ENCODE data around the gene TRERF1. TPM values are rescaled to one million over a fixed set of nuclear protein-coding genes. Genes with fewer than 3 reads are reported as not detected.

The TRERF1 gene
- total RNA-seq, 2 donors from 2014 or later, result 33.2 to 35.3 TPM

DNA sequence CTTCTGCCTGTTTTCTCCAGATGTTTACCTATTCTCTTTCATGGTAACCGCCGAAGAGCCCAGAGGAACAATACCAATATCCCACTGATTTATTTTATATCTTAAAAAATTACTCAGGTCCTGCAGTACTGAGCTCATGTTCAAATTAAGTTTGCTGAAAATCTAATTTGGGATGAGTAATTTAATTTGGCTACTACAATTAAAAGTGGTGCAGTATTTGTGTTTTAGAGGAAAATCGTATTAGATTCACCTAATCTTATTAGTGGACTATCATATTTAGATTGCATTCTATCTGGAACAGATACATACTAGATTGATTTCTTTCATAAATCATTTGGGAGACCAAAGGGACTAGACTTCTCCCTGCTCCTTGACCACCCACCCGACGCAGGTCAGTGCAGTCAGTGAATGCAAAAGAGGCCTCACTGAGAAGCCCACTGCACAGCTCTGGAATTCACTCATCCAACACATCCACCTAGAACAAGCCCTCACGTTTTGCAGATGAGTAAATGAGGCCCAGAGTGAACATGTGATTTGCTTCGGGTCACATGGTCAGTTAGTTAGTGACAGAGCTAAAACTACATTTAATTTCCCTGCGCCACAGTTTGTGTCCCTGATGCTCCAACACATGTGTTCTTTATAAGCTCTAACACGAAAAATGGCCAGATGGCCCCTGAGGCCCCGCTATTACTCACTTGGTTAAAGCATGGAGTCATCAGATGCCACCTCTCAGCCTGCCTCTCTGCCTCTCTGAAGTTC is 101.8 kb downstream of the TRERF1 start:
- no peak overlapping the region for H3K4me3 Mint-ChIP-seq
- H3K9me3 Mint-ChIP-seq, result no peaks in the 10 kb centered on the region
- H3K27me3 Mint-ChIP-seq, result no peaks in the 10 kb centered on the region
- peak overlapping the region; percentile 2 to 14 for H3K27ac Mint-ChIP-seq
- H3K4me1 Mint-ChIP-seq (ENCODE audit: low read depth in 2 of 2), result peaks cover 35 to 45% of the 10 kb centered on the region in 2 donors
- no peak for DNase-seq (ENCODE audit: low spot score)
- no peak for ATAC-seq
- H3K36me3 Mint-ChIP-seq, result peaks cover under 1% of the 10 kb centered on the region

DNA sequence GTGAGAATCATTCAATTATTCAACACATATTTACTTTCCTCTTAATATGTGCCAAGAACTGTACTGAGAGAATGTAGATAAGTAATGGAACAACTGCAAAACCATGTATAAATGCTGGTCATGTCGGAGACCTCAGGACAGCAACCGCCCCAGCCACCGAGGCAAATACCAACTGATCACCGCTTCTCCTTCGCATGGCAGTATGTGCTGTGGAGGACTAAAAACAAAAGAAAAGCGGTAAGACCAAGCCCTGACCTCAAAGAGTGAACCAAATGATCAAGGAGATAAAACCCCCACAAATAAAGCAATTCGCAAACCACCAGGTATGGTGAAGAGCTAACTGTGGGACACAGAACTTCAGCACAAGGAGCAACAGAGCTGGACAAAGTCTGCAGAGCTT is 104.3 kb downstream of the TRERF1 start:
- Mint-ChIP-seq H3K27me3 (no peaks in the 10 kb centered on the region), H3K4me1 (ENCODE audit: low read depth in 2 of 2) (peaks cover 55 to 67% of the 10 kb centered on the region in 2 donors), H3K36me3 (peaks cover 6% of the 10 kb centered on the region), H3K27ac (peak overlapping the region; percentile 87 to 94), H3K9me3 (no peaks in the 10 kb centered on the region), H3K4me3 (peak overlapping the region; percentile 18)
- no peak for ATAC-seq
- DNase-seq (ENCODE audit: low spot score), result no peak

DNA sequence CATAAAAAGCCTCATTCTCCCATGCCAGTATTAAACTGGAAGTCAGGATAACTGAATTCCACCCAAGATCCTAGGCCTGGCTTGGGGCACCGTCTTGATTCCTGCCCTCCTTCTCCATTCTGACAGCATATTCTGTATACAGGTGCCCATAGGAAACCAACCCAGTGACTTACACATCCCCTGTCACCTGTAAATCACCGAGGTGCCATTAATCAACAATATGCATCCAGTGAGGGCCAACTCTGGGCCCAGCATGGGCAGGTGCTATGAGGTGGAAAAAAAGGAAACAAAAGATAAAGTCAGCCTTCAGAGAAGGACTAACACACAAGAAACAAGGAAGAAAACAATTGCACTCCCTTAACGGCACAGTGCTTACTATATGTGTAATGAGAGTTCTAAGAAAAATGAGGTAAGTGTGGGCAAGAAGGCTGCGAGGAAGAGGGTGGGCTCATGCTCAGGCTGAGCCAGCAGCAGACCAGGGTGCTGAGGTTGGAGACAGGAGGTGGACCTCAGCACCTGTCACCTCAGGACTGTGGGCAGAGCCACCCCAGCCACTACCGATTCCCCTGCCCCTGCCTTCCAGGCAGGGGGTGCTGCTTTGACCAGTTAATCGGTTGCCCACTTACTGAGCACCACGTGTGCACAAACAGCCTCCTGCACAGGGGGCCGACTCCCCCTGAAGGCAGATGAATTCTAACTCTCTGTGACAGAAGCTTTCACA is 105.9 kb downstream of the TRERF1 start:
- Mint-ChIP-seq H3K4me3 (peak overlapping the region; percentile 87), H3K9me3 (no peaks in the 10 kb centered on the region), H3K36me3 (peaks cover 6% of the 10 kb centered on the region), H3K4me1 (ENCODE audit: low read depth in 2 of 2) (peaks cover 53 to 71% of the 10 kb centered on the region in 2 donors), H3K27ac (peak overlapping the region; percentile 87 to 94), H3K27me3 (no peaks in the 10 kb centered on the region)
- DNase-seq (ENCODE audit: low spot score) (peak; percentile 77), ATAC-seq (peak; percentile 90 to 96)

DNA sequence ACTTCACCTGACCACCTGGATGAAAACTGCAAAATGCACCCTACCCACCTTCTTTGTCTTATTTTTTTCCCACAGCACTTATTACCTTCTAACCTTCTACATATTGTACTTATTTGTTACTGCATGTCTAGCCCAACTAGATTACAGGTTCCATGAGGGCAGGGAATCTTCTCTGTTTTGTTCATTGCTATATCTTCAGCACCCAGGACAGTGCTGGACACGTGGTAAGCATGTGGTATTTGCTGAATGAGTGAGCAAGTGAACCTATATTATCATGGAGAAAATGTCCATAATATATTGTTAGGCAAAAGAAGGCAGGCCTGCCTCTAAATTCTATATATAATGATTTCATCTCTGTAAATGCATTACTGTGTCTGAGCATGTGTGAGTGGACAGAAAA is 107.0 kb downstream of the TRERF1 start:
- Mint-ChIP-seq H3K4me3 (peak overlapping the region; percentile 87), H3K36me3 (peaks cover 6% of the 10 kb centered on the region), H3K4me1 (ENCODE audit: low read depth in 2 of 2) (peaks cover 55 to 71% of the 10 kb centered on the region in 2 donors), H3K27me3 (no peaks in the 10 kb centered on the region), H3K27ac (peak overlapping the region; percentile 87 to 94), H3K9me3 (no peaks in the 10 kb centered on the region)
- no peak for ATAC-seq
- no peak for DNase-seq (ENCODE audit: low spot score)

DNA sequence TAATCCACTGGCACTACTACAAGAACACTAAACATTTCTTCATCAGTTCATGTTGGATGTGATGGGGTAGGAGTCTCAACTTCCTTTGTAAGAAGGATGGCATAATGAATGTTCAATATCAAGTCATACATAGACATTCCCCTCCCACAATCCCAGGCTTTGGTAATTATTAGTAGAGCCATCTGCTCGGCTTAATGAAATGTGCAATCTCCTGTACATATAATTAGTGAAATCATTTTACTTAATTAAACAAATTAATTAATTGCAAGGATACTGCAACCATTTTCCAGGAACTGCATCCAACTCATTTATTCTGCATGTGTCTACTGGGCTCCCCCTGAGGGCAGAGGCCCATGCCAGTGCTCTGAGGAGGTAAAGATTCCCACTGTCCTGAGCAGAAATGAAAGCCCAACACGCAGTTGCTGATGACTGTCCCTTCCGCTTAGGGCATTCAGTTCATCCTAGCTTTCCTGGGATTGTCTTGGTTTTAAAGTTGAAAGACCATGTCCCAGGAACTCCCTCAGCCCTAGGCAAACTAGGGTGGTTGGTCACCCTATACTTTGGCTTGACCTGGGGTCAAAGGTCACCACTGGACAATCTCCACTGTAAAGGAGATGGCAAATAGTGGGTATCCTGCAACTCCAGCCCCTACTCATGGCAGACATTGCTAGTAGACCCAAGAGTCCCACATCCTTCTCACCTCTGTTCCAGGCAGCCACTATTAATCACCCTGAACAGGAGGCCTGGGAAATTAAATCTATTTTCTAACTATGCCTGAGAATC is 109.8 kb downstream of the TRERF1 start:
- Mint-ChIP-seq H3K4me1 (ENCODE audit: low read depth in 2 of 2) (peaks cover 62 to 81% of the 10 kb centered on the region in 2 donors), H3K36me3 (peaks cover 6% of the 10 kb centered on the region), H3K27me3 (no peaks in the 10 kb centered on the region), H3K4me3 (no peak overlapping the region), H3K27ac (peak overlapping the region in 1 of 2 donors; percentile 44), H3K9me3 (no peaks in the 10 kb centered on the region)
- DNase-seq (ENCODE audit: low spot score), result no peak
- no peak for ATAC-seq

DNA sequence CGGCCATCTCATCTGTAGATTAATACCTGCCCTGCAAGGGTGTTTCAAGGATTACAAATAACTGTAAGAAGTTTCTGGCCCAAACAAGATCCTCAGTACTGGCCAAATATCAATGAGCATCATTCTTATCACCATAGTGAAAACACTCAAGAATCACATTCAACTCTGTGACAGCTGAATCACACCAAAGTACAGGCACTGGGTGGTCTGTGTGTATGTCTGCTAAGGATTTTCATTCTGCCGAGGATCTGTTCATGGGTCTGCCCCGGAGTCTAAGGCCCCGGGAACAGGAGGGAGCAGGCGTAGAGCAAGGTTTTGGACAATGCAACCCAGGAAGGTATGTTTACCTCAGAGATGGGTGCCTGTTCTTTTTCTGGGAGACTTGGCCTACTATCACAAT is 110.5 kb downstream of the TRERF1 start:
- H3K27me3 Mint-ChIP-seq, result no peaks in the 10 kb centered on the region
- no peaks in the 10 kb centered on the region for H3K9me3 Mint-ChIP-seq
- peaks cover 63 to 75% of the 10 kb centered on the region in 2 donors for H3K4me1 Mint-ChIP-seq (ENCODE audit: low read depth in 2 of 2)
- DNase-seq (ENCODE audit: low spot score) (no peak), ATAC-seq (no peak)
- H3K27ac Mint-ChIP-seq, result peak overlapping the region; percentile 15 to 47
- H3K4me3 Mint-ChIP-seq, result peak overlapping the region; percentile 48
- H3K36me3 Mint-ChIP-seq, result peaks cover 6% of the 10 kb centered on the region

DNA sequence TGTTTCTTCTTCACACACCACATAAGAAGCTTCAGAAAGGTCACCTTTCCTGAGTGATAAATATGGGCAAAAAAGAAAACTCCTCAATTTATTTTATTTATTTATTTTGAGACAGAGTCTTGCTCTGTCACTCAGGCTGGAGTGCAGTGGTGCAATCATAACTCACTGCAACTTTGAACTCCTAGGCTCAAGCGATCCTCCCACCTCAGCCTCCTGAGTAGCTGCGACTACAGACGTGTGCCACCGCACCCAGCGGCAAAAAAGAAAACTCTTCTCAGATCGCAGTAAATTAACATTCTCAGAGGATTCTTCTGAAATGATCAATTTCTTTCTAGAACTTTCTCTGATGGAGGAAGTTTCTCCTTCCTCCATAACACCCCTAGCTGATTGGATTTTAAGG is 111.2 kb downstream of the TRERF1 start:
- peak overlapping the region; percentile 36 for H3K4me3 Mint-ChIP-seq
- H3K27ac Mint-ChIP-seq, result peak overlapping the region; percentile 15 to 47
- DNase-seq (ENCODE audit: low spot score) (no peak), ATAC-seq (no peak)
- H3K9me3 Mint-ChIP-seq, result no peaks in the 10 kb centered on the region
- peaks cover 6% of the 10 kb centered on the region for H3K36me3 Mint-ChIP-seq
- H3K27me3 Mint-ChIP-seq, result no peaks in the 10 kb centered on the region
- peaks cover 63 to 74% of the 10 kb centered on the region in 2 donors for H3K4me1 Mint-ChIP-seq (ENCODE audit: low read depth in 2 of 2)

DNA sequence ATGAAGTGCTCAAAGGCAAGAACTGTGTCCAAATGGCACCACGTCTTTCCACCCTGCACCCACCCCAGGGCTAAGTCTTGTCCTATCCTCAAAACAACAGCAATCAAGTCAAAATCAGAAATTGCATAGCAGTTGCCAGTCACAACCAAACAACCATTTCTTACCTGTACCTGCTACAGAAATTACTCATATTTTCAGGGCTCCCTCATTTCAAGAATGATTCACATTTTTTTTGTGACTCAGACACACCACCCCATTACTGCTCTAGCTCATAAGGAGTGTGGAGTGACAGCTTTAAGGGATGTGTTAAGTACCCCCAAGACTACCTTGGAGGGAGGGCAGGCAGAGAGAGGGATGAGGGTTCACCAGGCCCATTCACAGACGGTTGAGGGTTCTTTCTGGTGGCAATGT is 111.7 kb downstream of the TRERF1 start:
- Mint-ChIP-seq H3K4me1 (ENCODE audit: low read depth in 2 of 2) (peaks cover 60 to 70% of the 10 kb centered on the region in 2 donors), H3K4me3 (peak overlapping the region; percentile 36), H3K27ac (peak overlapping the region; percentile 15 to 47), H3K36me3 (peaks cover 6% of the 10 kb centered on the region), H3K9me3 (no peaks in the 10 kb centered on the region), H3K27me3 (no peaks in the 10 kb centered on the region)
- ATAC-seq (peak; percentile 88 to 96), DNase-seq (ENCODE audit: low spot score) (no peak)

DNA sequence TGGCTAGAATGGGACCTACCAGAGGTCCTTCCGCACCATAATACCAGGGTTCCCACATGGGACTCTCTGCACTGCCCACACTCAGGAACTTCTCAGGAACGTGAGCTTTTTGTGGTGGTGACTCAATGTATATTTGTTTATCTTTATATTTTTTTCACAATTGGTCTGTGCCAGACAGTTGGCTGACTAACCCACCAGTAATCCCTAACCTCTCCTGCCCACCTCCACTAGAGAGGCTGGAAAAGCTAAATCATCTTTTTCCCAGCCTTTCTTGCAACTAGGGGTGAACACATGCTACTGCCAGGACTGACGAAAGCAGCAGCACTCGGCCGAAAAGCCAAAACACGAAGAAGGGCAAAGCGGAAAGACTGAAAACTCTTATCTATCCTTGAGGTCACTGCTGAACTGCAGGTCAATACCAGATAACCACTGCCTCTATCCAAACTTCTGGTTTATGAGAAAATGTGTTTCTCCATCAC is 112.9 kb downstream of the TRERF1 start:
- Mint-ChIP-seq H3K27me3 (no peaks in the 10 kb centered on the region), H3K4me1 (ENCODE audit: low read depth in 2 of 2) (peaks cover 52 to 66% of the 10 kb centered on the region in 2 donors), H3K27ac (peak overlapping the region; percentile 15 to 47), H3K36me3 (no peaks in the 10 kb centered on the region), H3K9me3 (no peaks in the 10 kb centered on the region), H3K4me3 (peak overlapping the region; percentile 12)
- DNase-seq (ENCODE audit: low spot score) (no peak), ATAC-seq (no peak)

DNA sequence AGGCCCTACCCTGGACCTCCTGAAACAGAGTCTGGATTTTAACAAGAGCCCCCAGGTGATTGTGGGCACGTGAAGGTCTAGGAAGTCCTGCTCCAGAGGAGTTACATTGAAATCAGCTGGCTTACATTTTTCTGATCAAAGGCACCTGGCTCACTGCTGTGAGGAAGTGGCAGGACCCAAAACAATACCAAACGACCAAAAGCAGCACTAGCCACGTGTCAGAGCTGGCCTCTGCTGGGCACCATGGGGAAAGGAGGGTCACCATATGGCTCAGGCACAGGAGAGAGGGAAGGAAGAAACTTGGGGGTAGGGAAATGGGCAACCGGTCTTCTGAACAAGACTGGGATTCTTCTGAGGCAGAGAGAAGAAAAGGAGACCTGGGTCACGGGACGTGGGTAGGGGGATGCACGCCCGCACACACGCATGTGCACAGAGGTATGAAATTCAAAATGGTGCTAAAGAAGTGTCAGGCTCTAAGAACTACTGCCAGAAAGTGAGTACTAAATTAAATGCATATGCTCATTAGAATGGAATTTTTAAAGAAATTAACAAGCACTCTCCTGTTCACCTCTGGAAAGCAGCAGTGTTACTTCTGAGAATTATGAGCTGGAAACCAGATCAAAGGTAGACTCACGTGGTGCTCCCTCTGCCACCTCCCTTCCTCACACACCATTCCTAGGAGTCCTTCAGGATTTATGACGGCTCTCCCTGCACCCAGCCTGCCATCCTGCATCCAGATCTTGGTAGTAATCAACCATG is 113.6 kb downstream of the TRERF1 start:
- Mint-ChIP-seq H3K36me3 (no peaks in the 10 kb centered on the region), H3K9me3 (no peaks in the 10 kb centered on the region), H3K27ac (peak overlapping the region; percentile 15 to 62), H3K4me1 (ENCODE audit: low read depth in 2 of 2) (peaks cover 46 to 64% of the 10 kb centered on the region in 2 donors), H3K4me3 (peak overlapping the region; percentile 38), H3K27me3 (no peaks in the 10 kb centered on the region)
- DNase-seq (ENCODE audit: low spot score), result no peak
- no peak for ATAC-seq

DNA sequence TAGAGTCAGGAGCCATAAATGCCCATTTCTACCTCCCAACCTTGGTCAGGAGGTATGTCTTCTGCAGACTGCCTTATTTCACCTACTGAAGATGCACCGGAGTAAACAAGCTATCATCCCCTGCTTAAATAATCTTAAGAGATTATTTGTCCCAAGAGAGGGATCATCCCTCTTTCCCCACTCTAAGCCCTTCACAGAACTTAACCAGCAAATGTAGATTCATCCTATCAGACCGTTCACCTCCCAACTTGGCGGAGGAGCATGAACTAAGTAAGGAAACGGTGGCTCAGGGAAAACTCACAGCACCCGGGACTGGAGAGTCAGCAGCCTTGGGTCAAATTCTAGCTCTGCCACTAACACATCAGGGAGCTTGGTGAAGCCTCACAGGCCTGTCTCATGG is 115.3 kb downstream of the TRERF1 start:
- no peaks in the 10 kb centered on the region for H3K9me3 Mint-ChIP-seq
- no peak for DNase-seq (ENCODE audit: low spot score)
- H3K4me3 Mint-ChIP-seq, result no peak overlapping the region
- no peaks in the 10 kb centered on the region for H3K36me3 Mint-ChIP-seq
- no peaks in the 10 kb centered on the region for H3K27me3 Mint-ChIP-seq
- no peak for ATAC-seq
- H3K27ac Mint-ChIP-seq, result peak overlapping the region; percentile 15 to 44
- H3K4me1 Mint-ChIP-seq (ENCODE audit: low read depth in 2 of 2), result peaks cover 45 to 60% of the 10 kb centered on the region in 2 donors

DNA sequence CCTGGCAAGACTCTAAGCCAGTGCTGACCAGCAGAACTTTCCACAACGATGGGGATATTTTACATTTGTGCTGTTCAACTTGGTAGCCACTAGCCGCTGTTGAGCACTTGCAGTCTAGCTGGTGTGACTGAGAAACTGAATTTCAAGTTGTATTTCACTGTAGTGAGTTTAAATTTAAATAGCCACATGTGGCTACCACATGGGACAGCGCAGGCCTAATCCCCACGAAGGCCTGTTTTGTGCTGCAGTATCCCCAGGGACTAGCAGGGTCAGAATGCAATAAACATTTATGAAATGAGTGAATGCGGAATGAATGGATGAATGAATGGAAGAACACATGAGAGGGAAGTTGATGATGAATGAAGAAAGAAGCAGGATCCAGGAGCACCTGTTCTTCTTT is 115.8 kb downstream of the TRERF1 start:
- Mint-ChIP-seq H3K36me3 (no peaks in the 10 kb centered on the region), H3K9me3 (no peaks in the 10 kb centered on the region), H3K4me1 (ENCODE audit: low read depth in 2 of 2) (peaks cover 45 to 58% of the 10 kb centered on the region in 2 donors), H3K4me3 (no peak overlapping the region), H3K27me3 (no peaks in the 10 kb centered on the region), H3K27ac (peak overlapping the region; percentile 15 to 44)
- ATAC-seq (no peak), DNase-seq (ENCODE audit: low spot score) (no peak)

DNA sequence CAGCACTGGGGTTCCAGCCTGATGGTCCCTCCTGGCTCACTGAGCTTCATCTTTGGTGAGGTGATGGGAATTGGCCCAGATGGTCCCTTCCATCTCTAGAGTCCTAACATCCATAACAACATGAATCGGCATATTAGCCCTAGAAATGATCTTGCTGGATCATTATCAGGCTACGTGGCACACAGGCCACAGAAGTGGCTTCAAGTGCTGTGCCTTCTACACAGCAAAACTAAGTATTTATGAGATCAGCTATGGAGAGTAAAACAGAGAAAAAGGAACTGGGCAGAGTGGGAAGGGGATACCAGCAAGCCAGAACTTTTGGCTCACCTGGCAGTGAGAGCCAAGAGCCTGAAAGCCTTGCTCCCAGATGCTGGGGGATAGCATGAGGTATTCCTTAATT is 116.9 kb downstream of the TRERF1 start:
- DNase-seq (ENCODE audit: low spot score), result no peak
- H3K27ac Mint-ChIP-seq, result peak overlapping the region; percentile 39 to 66
- H3K9me3 Mint-ChIP-seq, result no peaks in the 10 kb centered on the region
- H3K4me3 Mint-ChIP-seq, result no peak overlapping the region
- H3K27me3 Mint-ChIP-seq, result no peaks in the 10 kb centered on the region
- no peak for ATAC-seq
- H3K4me1 Mint-ChIP-seq (ENCODE audit: low read depth in 2 of 2), result peaks cover 38 to 52% of the 10 kb centered on the region in 2 donors
- no peaks in the 10 kb centered on the region for H3K36me3 Mint-ChIP-seq

All from natural killer cell treated with Interleukin-12 subunit alpha and Interleukin-12 subunit beta and Interleukin-15 and Interleukin-18, amount 100 ng/mL, for 72 hours (primary cell).